C4-2B (cell line): ENCODE results near the gene CBLN3.

ENCODE experiments used
- H3K27ac ChIP-seq: fragments of 450-650 bp; 2 replicates; pipeline ENCODE4 v1.5.1; 2017
- CTCF ChIP-seq: fragments of 450-650 bp; conservative IDR thresholded peaks from 2 replicates; pipeline ENCODE4 v1.5.1; 2017; ENCODE audit warnings: mild to moderate bottlenecking
- ZFX ChIP-seq: fragments of 450-650 bp; IDR thresholded peaks from 2 replicates; pipeline ENCODE4 v1.6.1; 2017

Gene CBLN3

GRCh38 chr14:24434676-24435075 lies 5.2 kb upstream of the CBLN3 start:
- no peak overlapping the region for H3K27ac ChIP-seq
- TF ChIP-seq CTCF (no peak), ZFX (no peak)

- TF ChIP-seq CTCF: no peak
- TF ChIP-seq ZFX: no peak
- no peak overlapping the region for H3K27ac ChIP-seq
These were observed 4.6 kb upstream of the CBLN3 start for GRCh38 chr14:24434036-24434435.

- no peak overlapping the region; the same call in 1 of the 2 replicates for H3K27ac ChIP-seq
- TF ChIP-seq CTCF (no peak), ZFX (no peak)
These were observed 3.0 kb upstream of the CBLN3 start for GRCh38 chr14:24432259-24433131.

GRCh38 chr14:24431569-24432258 lies 2.2 kb upstream of the CBLN3 start:
- peak overlapping the region; percentile 74; the same call in 1 of the 2 replicates for H3K27ac ChIP-seq
- TF ChIP-seq CTCF (peak; percentile 91), ZFX (no peak)

- TF ChIP-seq CTCF (no peak), ZFX (no peak)
These were observed 1.5 kb upstream of the CBLN3 start for GRCh38 chr14:24430682-24431568.

GRCh38 chr14:24430143-24430681 lies 744 bp upstream of the CBLN3 start:
- H3K27ac ChIP-seq: peak overlapping the region; percentile 74
- no peak for TF ChIP-seq CTCF
- TF ChIP-seq ZFX: peak; percentile 44

More at GRCh38 chr14:24430682-24431568, 1.5 kb upstream of the CBLN3 start:
- H3K27ac ChIP-seq: peak overlapping the region; percentile 74
